OCI-LY7 (cell line): ENCODE results near the gene GMPR2.

Experiments used
- CTCF ChIP-seq: fragments of 200-600 bp; sonication (generic); conservative IDR thresholded peaks from 2 replicates; pipeline ENCODE4 v1.5.1; 2014; ENCODE audit warnings: mild to moderate bottlenecking, antibody characterized with exemption, low read length, moderate library complexity, mixed read lengths
- EZH2phosphoT487 ChIP-seq: fragments of 200-600 bp; sonication (generic); IDR thresholded peaks from 2 replicates; pipeline ENCODE4 v1.6.1; 2018; ENCODE audit warnings: low read depth, borderline replicate concordance, mild to moderate bottlenecking, mixed run types, antibody characterized with exemption, low read length, moderate library complexity, mixed read lengths

GRCh38 chr14:24256960-24257359 lies 24.2 kb downstream of the GMPR2 start:
- TF ChIP-seq CTCF (no peak), EZH2phosphoT487 (no peak)
